Measurements from ENCODE around the gene ABLIM1.

ABLIM1 gene

GRCh38 chr10:114573330-114574045 lies 84.6 kb downstream of the ABLIM1 start:
- no peak for DNase-seq

GRCh38 chr10:114571316-114571999 lies 86.6 kb downstream of the ABLIM1 start:
- DNase-seq: no peak

- DNase-seq: no peak
Measured at GRCh38 chr10:114566064-114566463, 92.0 kb downstream of the ABLIM1 start.

GRCh38 chr10:114565066-114565465 lies 93.0 kb downstream of the ABLIM1 start:
- no peak for DNase-seq

- no peak for DNase-seq
Measured at GRCh38 chr10:114561008-114561523, 97.0 kb downstream of the ABLIM1 start.

- DNase-seq: no peak
Measured at GRCh38 chr10:114560144-114560543, 97.9 kb downstream of the ABLIM1 start.

GRCh38 chr10:114559636-114560035 lies 98.4 kb downstream of the ABLIM1 start:
- DNase-seq: no peak

- DNase-seq: no peak
Measured at GRCh38 chr10:114557854-114558253, 100.2 kb downstream of the ABLIM1 start.

GRCh38 chr10:114556236-114557122 lies 101.6 kb downstream of the ABLIM1 start:
- DNase-seq: no peak

GRCh38 chr10:114553436-114553835 lies 104.6 kb downstream of the ABLIM1 start:
- DNase-seq: no peak

- DNase-seq: no peak
Measured at GRCh38 chr10:114552050-114552449, 106.0 kb downstream of the ABLIM1 start.

- DNase-seq: no peak
Measured at GRCh38 chr10:114551636-114551972, 106.5 kb downstream of the ABLIM1 start.

- no peak for DNase-seq
Measured at GRCh38 chr10:114550756-114551635, 107.1 kb downstream of the ABLIM1 start.

- no peak for DNase-seq
Measured at GRCh38 chr10:114548662-114549061, 109.4 kb downstream of the ABLIM1 start.

GRCh38 chr10:114547514-114547913 lies 110.6 kb downstream of the ABLIM1 start:
- DNase-seq: no peak

- no peak for DNase-seq
Measured at GRCh38 chr10:114547056-114547455, 111.0 kb downstream of the ABLIM1 start.

GRCh38 chr10:114545819-114546218 lies 112.3 kb downstream of the ABLIM1 start:
- DNase-seq: no peak

GRCh38 chr10:114545071-114545470 lies 113.0 kb downstream of the ABLIM1 start:
- no peak for DNase-seq

- DNase-seq: peak; percentile 38 to 45
Measured at GRCh38 chr10:114544045-114544659, 113.9 kb downstream of the ABLIM1 start.

GRCh38 chr10:114543456-114543855 lies 114.6 kb downstream of the ABLIM1 start:
- DNase-seq: no peak

GRCh38 chr10:114542373-114542772 lies 115.7 kb downstream of the ABLIM1 start:
- no peak for DNase-seq

- DNase-seq: no peak
Measured at GRCh38 chr10:114541797-114542160, 116.3 kb downstream of the ABLIM1 start.

All from activated CD4-positive, alpha-beta T cell treated with anti-CD3 and anti-CD28 coated beads, Interleukin-2, amount 50 U/mL, for 4 hours (primary cell).